AG04449 (cell line): ENCODE data around the gene PROSER2.

Experiments
- CTCF ChIA-PET: fragments of 350-600 bp; formaldehyde crosslinking; extraction: SDS; loops from one replicate; lab custom pipeline; 2021; ENCODE audit warnings: antibody characterized with exemption; lab: Yijun Ruan, JAX
- POLR2A ChIA-PET: fragments of 400-600, 350-600 bp; formaldehyde crosslinking; extraction: SDS; loops from one replicate; lab custom pipeline; 2020; ENCODE audit warnings: antibody characterized with exemption, inconsistent platforms; lab: Yijun Ruan, JAX
- DNase-seq: peaks from one replicate; pipeline ENCODE4 v3.0.0-alpha.2; 2010; ENCODE audit warnings: low read depth, low spot score
- H3K4me3 ChIP-seq: 2 replicates; pipeline ENCODE4 v1.5.1; 2011; ENCODE audit warnings: low read depth, mild to moderate bottlenecking, control low read depth, low read length
- TF ChIP-seq, protein P1 (sequence below): IDR thresholded peaks from one replicate; pipeline ENCODE4 v1.5.1; 2011; ENCODE audit warnings: mild to moderate bottlenecking, moderate library complexity, low read length, control low read depth, inconsistent platforms; ENCODE audit not compliant: insufficient read depth; ENCODE audit errors: missing control alignments

PROSER2 gene

DNA sequence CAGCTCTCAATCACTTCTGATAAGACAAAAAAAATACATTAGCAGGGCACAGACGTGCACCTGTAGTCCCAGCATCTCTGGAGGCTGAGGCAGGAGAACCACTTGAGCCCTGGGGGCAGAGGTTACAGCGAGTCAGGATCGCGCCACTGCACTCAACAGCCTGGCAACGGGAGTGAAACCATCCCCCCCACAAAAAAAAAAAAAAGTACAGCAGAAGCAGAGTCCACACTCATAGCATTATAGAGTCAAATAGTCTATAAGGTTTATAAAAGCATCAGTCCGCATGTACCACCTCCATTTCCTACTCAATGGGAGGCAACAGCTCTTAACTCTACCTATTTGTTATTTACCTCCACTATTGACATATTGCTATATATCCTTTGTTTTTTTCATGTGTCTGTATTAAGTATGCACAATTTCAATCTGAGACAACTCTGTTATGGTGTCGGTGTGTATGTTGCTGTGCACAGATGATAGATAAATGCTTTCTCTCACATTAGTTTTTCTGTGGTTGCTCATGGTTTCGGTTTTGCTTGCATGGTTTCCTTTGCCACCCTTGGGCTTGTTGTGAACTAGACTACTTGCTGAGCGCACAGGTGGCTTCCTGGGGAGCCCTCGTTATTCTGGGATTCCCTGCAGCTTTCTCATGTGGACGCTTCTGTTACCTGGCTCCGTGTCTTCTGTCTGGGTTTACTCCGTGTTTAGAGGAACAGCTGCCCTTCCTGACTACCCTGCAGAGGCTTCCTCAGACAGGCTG, 40.4 kb downstream of the PROSER2 start:
- POLR2A ChIA-PET: no interaction called here
- H3K4me3 ChIP-seq: no peak overlapping the region
- no peak for DNase-seq
- TF ChIP-seq, protein P1, sequence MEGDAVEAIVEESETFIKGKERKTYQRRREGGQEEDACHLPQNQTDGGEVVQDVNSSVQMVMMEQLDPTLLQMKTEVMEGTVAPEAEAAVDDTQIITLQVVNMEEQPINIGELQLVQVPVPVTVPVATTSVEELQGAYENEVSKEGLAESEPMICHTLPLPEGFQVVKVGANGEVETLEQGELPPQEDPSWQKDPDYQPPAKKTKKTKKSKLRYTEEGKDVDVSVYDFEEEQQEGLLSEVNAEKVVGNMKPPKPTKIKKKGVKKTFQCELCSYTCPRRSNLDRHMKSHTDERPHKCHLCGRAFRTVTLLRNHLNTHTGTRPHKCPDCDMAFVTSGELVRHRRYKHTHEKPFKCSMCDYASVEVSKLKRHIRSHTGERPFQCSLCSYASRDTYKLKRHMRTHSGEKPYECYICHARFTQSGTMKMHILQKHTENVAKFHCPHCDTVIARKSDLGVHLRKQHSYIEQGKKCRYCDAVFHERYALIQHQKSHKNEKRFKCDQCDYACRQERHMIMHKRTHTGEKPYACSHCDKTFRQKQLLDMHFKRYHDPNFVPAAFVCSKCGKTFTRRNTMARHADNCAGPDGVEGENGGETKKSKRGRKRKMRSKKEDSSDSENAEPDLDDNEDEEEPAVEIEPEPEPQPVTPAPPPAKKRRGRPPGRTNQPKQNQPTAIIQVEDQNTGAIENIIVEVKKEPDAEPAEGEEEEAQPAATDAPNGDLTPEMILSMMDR: no peak
- CTCF ChIA-PET: interaction anchor here (1.5 kb wide), 1 partner anchor 44 kb away, joined by 4 read pairs; no protein-coding TSS in a partner anchor

DNA sequence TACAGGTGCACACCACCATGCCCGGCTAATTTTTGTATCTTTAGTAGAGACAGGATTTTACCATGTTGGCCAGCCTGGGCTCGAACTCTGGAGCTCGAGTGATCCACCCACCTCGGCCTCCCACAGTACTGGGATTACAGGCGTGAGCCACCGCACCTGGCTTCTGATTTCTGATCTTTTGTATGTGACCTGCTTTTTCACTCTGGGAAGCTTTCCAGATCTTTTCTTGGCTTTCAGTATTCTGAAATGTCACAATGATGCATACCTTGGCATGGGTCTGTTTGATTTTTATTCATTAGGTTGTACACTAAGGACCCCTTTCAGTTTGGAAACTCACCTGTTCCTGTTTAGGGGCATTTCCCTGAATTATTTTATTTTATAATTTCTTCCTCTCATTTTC, 41.6 kb downstream of the PROSER2 start:
- DNase-seq: no peak
- H3K4me3 ChIP-seq: no peak overlapping the region
- CTCF ChIA-PET: no interaction called here
- POLR2A ChIA-PET: no interaction called here
- TF ChIP-seq, protein P1: no peak

DNA sequence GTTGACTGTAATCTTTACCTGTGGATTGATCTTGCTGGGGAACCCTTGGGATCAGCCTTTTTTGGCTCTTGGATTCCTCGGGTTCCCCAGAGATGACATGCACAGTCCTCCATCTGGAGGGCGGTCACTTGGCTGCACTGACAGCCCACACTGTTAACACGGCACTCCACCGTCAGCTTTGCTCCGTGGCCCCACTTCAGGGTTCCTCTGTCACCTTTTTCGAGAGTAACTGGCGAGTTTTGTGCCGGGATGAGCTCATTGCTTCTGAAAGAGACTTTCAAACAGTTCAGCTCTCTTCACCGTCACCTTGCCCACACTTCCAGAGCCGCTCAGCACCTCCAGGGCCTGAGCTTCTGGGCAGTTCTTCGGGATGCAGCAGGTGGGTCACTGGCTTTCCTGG, 42.4 kb downstream of the PROSER2 start:
- no peak overlapping the region for H3K4me3 ChIP-seq
- ChIA-PET POLR2A (no interaction called here), CTCF (no interaction called here)
- TF ChIP-seq, protein P1: no peak
- DNase-seq: no peak

DNA sequence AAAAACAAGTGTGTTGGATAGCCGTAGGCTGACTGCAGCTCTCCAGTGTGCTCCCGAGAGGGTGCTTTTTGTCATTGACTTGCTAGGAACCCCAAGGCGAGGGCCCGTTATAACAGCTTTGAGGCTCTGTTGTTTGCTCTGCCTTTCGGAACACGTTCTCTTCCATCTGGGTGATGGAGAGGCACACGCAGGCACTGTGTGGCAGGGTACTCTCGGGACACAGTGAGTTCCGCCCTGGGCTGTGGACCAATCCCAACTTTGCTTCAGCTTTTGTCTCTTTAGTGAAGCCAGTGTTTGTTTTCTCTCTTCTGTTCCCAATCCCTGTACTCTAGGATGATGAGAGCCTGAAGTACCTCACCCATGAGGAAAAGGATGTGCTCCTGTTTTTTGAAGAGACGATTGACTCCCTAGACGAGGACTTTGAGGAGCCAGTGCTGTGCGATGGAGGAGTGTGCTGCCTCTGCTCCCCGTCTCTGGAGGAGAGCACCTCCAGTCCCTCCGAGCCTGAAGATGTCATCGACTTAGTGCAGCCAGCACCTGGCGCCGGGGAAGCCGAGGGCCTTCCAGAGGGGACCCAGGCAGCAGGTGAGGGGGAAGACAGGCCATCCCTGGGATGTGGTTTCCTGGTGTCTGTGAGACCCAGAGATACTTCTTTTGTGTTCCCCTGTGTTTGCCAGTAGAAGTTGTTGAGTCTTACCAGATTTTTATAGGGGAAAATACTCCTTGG, 43.2 kb downstream of the PROSER2 start:
- TF ChIP-seq, protein P1: no peak
- ChIA-PET CTCF (interaction anchor here (0.9 kb wide), 1 partner anchor 10 kb away, joined by 3 read pairs; no protein-coding TSS in a partner anchor), POLR2A (no interaction called here)
- no peak overlapping the region for H3K4me3 ChIP-seq
- no peak for DNase-seq

DNA sequence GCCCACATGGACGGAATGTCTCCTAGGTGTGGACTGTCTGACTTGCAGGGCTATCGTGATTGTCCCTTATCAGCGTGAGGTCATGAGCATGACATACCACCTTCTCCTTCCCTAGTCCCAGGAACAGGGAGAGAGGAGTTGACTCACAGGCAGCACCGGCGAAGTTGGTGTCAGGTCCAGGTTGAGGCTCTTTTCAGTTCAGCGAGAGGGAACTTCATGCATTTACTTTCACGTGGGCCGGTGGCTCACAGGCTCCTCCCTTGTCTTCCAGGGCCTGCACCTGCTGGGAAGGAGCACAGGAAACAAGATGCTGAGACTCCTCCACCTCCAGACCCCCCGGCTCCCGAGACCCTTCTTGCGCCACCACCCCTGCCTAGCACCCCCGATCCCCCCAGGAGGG, 46.1 kb downstream of the PROSER2 start:
- POLR2A ChIA-PET: no interaction called here
- TF ChIP-seq, protein P1: no peak
- no peak overlapping the region for H3K4me3 ChIP-seq
- DNase-seq: no peak
- CTCF ChIA-PET: no interaction called here
